ENCODE measurements around the gene WWC2. TPM values are rescaled to one million over a fixed set of nuclear protein-coding genes. Genes with fewer than 3 reads are reported as not detected.

WWC2 gene
- total RNA-seq, 1 experiment from 2014 or later, result 42.5 TPM

DNA sequence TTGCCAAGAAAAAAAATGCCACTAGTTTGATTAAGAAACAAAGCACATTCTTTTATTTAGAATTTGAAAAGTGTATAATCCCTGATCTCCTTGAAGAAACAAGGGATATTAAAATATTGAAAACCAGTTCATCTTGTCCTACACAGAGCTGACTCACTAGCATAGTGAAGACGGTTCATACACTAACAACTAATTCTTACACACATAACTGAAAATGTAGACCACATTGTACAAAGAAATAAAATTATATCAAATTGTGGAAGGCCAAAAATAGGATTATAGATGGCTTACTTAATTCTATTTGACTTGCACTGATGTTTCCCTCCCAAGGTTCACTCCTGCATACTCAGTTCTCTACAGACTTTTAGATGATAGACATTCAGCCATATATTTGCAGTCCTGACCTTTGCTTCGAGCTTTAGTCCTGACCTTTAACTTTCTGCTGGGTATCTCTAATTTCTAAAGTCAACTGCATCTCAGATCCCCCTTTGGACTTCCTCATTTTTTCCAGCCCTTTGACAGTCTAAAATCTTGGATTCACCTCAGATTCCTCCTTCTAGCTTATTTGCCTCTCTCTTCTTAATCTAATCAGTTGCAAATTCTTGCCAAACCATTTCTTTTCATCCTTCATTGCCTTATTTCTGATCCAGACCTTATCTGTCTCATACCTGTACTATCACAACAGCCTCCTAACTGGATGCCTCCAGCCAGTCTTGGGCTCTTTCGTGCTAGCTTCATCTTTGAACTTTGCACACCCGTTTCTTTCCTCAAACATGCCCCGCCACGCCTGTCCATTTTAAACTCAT lies 4.5 kb upstream of the WWC2 start:
- 0 out of 2 replicates have a peak, but pooled peaks cover 5% of the 10 kb centered on the region for H3K9me3 ChIP-seq (replicated peaks)
- H3K27ac ChIP-seq, result no peak overlapping the region
- no peak for DNase-seq (ENCODE audit: low read depth in 1 of 2, low spot score in 2 of 2)
- H3K27me3 ChIP-seq (replicated peaks), result no peaks in the 10 kb centered on the region
- H3K36me3 ChIP-seq, result peaks cover 9% of the 10 kb centered on the region
- no peak overlapping the region for H3K4me3 ChIP-seq
- H3K4me1 ChIP-seq (replicated peaks), result peaks cover 16% of the 10 kb centered on the region

DNA sequence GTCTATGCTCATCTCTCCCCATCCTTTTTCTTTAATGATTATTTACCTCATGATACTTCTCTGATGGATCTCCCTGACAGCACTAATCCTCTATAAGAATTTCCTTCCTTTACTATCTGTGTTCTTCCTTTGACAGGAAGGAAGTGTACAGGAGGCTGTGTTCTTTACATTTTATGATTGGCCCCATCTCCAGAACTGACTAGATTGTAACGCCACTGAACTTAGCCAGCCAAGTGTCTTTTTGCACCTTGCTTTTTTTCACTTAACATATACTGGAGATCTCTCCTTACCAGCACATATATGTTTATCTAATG lies 3.9 kb upstream of the WWC2 start:
- Histone ChIP-seq H3K4me3 (no peak overlapping the region), H3K9me3 (replicated peaks) (0 out of 2 replicates have a peak, but pooled peaks cover 5% of the 10 kb centered on the region)

DNA sequence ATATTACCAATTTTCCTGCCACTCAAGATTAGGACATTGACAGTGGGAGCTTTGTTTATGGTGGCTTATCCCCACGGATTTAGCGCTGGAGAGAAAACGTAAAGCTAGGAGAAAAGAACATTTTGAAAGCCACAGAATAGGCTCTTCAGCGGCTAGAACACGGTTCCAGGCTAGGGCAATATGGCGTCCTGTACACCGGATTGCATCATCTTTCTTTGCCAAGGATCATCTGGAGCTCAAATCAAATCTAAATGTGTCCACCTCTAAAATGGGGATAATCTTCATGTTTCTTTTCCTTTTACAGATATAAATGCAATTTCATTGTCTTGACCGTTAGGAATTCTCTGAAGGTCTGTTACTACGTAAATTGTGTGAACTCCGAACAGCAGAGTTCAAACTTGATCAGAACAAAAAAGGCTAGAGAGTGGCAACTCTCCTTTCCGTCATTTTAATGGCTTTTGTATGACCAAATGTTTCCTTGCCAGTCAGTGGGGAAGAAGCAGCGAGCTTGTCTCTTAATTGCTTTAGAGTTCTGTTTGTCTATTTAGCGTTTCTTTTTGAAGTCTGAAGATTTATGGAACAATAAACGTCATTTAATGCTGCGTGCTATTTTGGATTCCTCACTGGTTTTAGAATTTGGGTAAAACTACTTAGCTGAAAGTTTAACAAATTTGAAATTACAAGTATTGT lies 2.6 kb upstream of the WWC2 start:
- Histone ChIP-seq H3K9me3 (replicated peaks) (0 out of 2 replicates have a peak, but pooled peaks cover 5% of the 10 kb centered on the region), H3K36me3 (peaks cover 13% of the 10 kb centered on the region), H3K4me3 (no peak overlapping the region), H3K27ac (no peak overlapping the region), H3K4me1 (replicated peaks) (peaks cover 19% of the 10 kb centered on the region), H3K27me3 (replicated peaks) (no peaks in the 10 kb centered on the region)
- DNase-seq (ENCODE audit: low read depth in 1 of 2, low spot score in 2 of 2), result no peak

More for the DNA sequence above, 3.9 kb upstream of the WWC2 start:
- DNase-seq (ENCODE audit: low read depth in 1 of 2, low spot score in 2 of 2), result no peak
- peaks cover 16% of the 10 kb centered on the region for H3K4me1 ChIP-seq (replicated peaks)
- H3K27me3 ChIP-seq (replicated peaks), result no peaks in the 10 kb centered on the region
- H3K27ac ChIP-seq, result no peak overlapping the region
- peaks cover 13% of the 10 kb centered on the region for H3K36me3 ChIP-seq

DNA sequence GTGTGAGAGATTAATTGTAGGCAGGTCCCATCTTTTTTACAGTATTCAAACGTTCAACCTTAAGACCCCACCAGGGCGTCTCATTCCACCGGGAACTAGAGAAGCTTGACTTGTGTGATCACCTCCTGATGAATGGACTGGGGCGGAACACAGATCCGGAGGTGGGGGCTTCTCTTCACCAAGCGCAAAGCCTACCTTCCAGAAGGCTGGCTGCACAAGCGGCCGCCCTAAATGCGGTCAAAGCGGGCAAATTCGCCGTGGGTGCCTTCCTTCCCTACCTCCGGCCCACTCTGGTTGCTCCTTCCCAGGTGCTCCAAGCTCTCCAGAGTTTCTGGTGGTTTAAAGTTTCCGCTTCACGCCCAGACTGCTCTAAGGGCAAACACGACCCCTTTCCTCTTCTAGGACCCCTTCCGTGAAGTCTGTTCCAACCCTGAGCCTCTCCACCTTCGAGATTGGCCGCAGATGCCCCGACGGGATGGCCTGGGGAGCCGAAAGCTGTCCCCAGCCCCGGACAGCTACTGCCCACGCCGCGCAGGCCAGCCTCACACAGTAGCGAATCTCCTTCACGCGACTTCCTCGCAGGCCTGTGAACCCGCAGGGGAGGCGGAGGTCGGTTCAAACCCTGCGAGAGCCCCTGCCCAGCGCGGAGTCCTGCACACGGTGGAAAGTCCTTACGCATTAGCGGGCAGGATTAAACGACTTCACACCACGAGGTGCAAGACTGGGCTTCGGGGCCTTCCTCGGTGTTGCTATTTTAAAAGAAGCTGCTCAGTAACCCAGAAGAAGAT lies 1.6 kb upstream of the WWC2 start:
- Histone ChIP-seq H3K36me3 (peaks cover 13% of the 10 kb centered on the region), H3K27ac (peak overlapping the region; percentile 99)

DNA sequence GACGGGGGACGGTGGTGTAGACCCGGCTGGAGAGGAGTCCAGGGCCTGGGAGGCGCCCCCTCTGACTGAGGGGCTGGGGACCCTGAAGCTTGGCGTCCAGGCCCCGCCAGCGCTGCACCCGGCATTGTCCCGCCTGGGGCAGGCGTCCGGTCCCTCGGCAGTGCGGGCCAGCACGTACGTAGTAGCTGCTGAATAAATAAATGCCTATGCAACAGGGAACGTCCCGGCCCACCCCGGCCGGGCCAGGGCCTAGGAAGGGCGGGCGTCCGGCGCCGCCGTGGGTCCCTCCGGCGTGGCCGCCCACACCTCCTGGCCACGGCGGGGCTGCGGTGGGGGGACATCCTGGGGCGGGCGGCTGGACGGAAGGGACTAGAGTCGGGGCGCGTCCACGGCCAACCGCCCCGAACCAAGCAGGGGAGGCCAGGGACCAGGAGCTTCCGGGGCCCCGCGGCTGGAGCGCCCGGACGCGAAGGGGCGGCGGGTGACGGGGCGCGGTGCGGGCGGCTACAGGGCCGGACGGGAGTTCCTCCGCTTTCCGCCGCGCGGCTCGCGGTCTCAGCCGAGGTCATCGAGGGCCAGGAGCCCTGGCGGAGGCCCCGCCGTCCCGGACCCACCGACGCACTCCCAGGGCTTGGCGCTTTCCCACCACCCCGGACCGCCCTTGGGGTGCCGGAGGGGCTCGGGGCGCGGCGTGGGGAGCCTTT lies 886 bp upstream of the WWC2 start:
- H3K27ac ChIP-seq, result peak overlapping the region; percentile 99
- 0 out of 2 replicates have a peak, but pooled peaks cover 3% of the 10 kb centered on the region for H3K9me3 ChIP-seq (replicated peaks)
- peaks cover 13% of the 10 kb centered on the region for H3K36me3 ChIP-seq
- peaks cover 29% of the 10 kb centered on the region for H3K4me1 ChIP-seq (replicated peaks)
- peak in 1 of 2 experiments; percentile 68 for DNase-seq (ENCODE audit: low read depth in 1 of 2, low spot score in 2 of 2)
- peak overlapping the region; percentile 99 for H3K4me3 ChIP-seq
- no peaks in the 10 kb centered on the region for H3K27me3 ChIP-seq (replicated peaks)

More for the DNA sequence above, 1.6 kb upstream of the WWC2 start:
- H3K4me3 ChIP-seq, result peak overlapping the region; percentile 99
- no peaks in the 10 kb centered on the region for H3K27me3 ChIP-seq (replicated peaks)
- DNase-seq (ENCODE audit: low read depth in 1 of 2, low spot score in 2 of 2), result no peak
- H3K9me3 ChIP-seq (replicated peaks), result 0 out of 2 replicates have a peak, but pooled peaks cover 3% of the 10 kb centered on the region
- H3K4me1 ChIP-seq (replicated peaks), result peaks cover 29% of the 10 kb centered on the region

DNA sequence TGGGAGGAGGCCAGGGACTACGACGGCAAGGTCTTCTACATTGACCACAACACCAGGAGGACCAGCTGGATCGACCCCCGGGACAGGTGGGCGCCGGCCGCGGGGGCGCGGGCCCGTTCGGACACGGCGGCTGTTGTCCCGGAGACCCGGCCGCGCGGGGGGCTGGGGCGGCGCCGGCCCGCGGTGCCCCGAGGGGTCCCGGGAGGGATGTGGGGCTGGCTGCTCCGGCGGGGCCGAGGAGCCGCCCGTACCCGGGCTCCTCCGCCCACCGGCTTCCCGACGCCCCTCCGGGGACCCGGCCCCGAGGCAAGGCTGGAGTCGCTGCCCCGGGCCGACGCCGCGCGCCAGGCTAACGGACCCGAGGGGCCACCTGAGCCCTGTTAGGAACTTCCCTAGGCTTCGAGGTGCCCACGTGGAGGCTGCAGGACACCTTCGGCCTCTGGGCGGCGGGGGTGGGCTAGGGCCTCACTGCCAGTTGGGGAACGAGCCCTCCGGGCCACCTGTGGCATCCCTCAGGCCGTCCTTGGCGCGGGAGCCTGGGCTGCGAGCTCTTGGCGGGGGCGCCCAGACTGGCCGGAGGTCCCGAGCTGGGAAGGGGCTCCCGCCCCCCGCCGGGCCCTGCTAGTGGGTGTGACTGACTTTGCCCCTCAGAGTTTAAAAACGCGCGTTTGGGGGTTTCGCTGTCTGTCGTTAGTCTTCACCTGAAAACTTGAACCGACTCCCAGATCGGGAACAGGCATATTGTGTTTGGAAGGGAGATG lies 660 bp downstream of the WWC2 start:
- DNase-seq (ENCODE audit: low read depth in 1 of 2, low spot score in 2 of 2), result peak; percentile 55 to 60
- Histone ChIP-seq H3K27me3 (replicated peaks) (no peaks in the 10 kb centered on the region), H3K36me3 (peaks cover 13% of the 10 kb centered on the region), H3K4me3 (peak overlapping the region; percentile 99), H3K27ac (peak overlapping the region; percentile 99), H3K4me1 (replicated peaks) (peaks cover 29% of the 10 kb centered on the region), H3K9me3 (replicated peaks) (0 out of 2 replicates have a peak, but pooled peaks cover 3% of the 10 kb centered on the region)

DNA sequence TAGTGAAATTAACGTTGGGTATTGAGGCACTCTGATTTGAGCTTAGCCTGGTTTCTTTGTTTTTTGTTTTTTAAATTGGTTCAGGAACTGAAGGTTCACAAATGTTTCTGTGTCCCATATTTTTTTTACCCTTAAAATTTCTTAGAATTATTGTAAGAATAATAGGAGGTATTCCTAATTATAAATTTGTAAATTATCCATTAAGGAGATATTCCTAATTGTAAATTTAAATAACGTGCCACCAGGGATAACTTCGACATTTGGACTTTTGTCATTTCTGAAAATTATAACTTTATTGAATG lies 1.2 kb downstream of the WWC2 start:
- Histone ChIP-seq H3K4me1 (replicated peaks) (peaks cover 29% of the 10 kb centered on the region), H3K27me3 (replicated peaks) (no peaks in the 10 kb centered on the region), H3K36me3 (peaks cover 13% of the 10 kb centered on the region), H3K4me3 (peak overlapping the region; percentile 99), H3K9me3 (replicated peaks) (0 out of 2 replicates have a peak, but pooled peaks cover 3% of the 10 kb centered on the region), H3K27ac (peak overlapping the region; percentile 99; the same call in 1 of the 2 replicates)
- DNase-seq (ENCODE audit: low read depth in 1 of 2, low spot score in 2 of 2), result no peak

DNA sequence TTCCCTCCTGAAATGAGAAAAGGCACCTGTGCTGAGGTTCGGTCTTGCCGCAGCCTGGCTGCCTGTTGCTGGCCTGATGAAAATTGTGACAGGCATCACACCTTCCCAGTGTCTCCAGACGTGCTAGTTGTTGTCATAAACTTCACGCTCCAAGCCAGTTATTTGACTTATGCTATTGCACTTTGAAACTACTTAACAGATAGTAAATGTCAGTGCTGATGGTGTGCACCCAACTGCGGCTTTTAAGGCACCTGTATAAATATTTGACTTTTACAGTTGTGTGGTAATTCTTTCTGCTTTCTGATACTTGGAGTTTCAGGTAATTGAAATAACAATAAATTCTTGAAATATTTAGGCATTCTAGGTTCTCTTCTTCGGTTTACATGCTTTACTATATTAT lies 1.8 kb downstream of the WWC2 start:
- peak overlapping the region; percentile 99 for H3K4me3 ChIP-seq
- peaks cover 29% of the 10 kb centered on the region for H3K4me1 ChIP-seq (replicated peaks)
- no peaks in the 10 kb centered on the region for H3K27me3 ChIP-seq (replicated peaks)
- peak in 1 of 2 experiments; percentile 31 for DNase-seq (ENCODE audit: low read depth in 1 of 2, low spot score in 2 of 2)
- H3K9me3 ChIP-seq (replicated peaks), result 0 out of 2 replicates have a peak, but pooled peaks cover 3% of the 10 kb centered on the region
- H3K27ac ChIP-seq, result no peak overlapping the region
- peaks cover 13% of the 10 kb centered on the region for H3K36me3 ChIP-seq

DNA sequence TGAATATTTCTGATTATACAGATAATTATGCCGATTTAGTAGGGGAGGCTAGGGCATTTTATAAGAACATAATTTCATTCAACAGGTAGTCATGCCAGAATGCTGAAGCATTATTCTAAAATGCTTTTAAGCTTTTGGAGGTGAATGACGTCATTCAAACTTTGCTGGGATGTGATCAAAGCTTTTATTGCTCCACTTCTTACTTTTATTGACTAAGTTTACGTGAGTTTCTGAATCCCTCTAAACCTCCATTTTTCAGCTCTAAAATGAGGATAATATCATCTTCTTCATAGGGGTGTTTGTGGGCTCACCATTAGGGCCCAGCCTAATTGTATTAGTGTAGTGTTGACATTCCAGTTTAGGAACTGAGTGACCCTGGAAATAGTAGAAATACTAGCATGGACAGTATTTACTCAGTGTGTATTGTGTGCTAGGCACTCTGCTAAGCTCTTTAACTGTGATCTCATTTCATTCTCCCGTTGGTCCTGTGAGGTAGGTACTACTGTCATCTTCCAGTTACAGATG lies 3.0 kb downstream of the WWC2 start:
- H3K36me3 ChIP-seq, result peaks cover 16% of the 10 kb centered on the region
- H3K4me3 ChIP-seq, result no peak overlapping the region
- no peak for DNase-seq (ENCODE audit: low read depth in 1 of 2, low spot score in 2 of 2)
- peaks cover 34% of the 10 kb centered on the region for H3K4me1 ChIP-seq (replicated peaks)
- 0 out of 2 replicates have a peak, but pooled peaks cover 3% of the 10 kb centered on the region for H3K9me3 ChIP-seq (replicated peaks)
- H3K27ac ChIP-seq, result no peak overlapping the region
- no peaks in the 10 kb centered on the region for H3K27me3 ChIP-seq (replicated peaks)

DNA sequence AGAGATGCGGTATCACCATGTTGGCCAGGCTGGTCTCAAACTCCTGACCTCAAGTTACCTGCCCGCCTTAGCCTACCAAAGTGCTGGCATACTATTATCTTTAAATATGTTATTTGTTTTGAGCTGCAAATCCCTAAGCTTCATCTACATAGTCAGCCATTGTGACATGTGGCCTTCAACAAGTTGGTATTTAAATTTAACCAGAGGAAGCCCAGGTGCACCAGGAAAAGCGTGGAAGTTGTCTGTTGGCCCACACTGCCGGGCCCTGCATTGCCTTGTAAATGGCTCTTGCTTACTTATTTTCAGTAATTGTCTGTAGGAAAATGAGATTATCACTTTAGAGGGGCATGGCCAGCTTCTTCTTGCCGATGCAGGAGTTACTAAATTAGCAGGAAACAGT lies 6.0 kb downstream of the WWC2 start:
- no peak overlapping the region for H3K4me3 ChIP-seq
- H3K36me3 ChIP-seq, result peaks cover 9% of the 10 kb centered on the region; the same call in 1 of the 2 replicates
- H3K4me1 ChIP-seq (replicated peaks), result peaks cover 49% of the 10 kb centered on the region
- no peak for DNase-seq (ENCODE audit: low read depth in 1 of 2, low spot score in 2 of 2)
- H3K27me3 ChIP-seq (replicated peaks), result no peaks in the 10 kb centered on the region
- no peaks in the 10 kb centered on the region for H3K9me3 ChIP-seq (replicated peaks)
- no peak overlapping the region for H3K27ac ChIP-seq

DNA sequence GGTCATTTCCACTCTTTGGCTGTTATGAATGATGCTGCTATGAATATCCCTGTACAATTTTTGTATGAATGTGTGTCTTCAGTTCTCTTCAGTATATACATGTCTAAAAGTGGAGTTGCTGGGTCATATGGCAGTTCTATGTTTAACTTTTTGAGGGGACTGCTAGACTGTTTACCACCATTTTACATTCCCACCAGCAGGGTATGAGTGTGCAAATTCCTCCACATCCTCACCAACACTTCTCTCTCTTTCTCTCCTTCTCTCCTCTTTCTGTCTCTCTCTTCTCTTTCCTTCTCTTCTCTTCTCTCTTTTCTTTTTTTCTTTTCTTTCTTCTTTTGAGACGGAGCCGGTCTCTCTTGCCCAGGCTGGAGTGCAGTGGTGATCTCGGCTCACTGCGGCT lies 7.8 kb downstream of the WWC2 start:
- no peak for DNase-seq (ENCODE audit: low read depth in 1 of 2, low spot score in 2 of 2)

DNA sequence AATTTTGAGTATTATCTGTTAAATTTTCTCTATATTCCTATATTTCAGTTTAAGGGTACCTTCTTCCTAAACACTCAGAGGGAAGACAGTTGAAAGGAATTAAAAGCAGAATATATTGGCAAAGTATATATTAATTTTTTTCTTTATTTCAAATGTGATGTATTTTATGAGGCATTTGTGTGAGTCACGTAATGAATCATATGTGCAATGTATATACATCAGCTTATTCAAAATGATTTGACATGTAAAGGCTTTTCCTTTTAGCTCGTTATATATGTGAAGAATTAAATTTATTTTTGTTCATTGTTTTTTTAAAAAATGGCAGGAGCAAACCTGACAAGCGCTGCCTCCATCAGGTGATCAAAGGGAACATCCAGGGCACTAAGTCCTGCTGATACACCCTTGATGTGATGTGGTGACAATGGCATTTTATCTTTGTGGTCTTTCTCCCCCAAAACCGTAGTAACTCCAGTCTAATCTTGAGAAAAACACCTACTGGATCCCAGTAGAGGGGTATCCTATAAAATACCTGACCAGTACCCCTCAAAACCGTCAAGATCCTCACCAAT lies 8.9 kb downstream of the WWC2 start:
- no peaks in the 10 kb centered on the region for H3K9me3 ChIP-seq (replicated peaks)
- peaks cover 39% of the 10 kb centered on the region for H3K4me1 ChIP-seq (replicated peaks)
- no peak for DNase-seq (ENCODE audit: low read depth in 1 of 2, low spot score in 2 of 2)
- no peak overlapping the region for H3K4me3 ChIP-seq
- no peak overlapping the region for H3K27ac ChIP-seq
- no peaks in the 10 kb centered on the region for H3K27me3 ChIP-seq (replicated peaks)
- H3K36me3 ChIP-seq, result 0 out of 2 replicates have a peak, but pooled peaks cover 9% of the 10 kb centered on the region

More for the DNA sequence above, 7.8 kb downstream of the WWC2 start:
- Histone ChIP-seq H3K36me3 (peaks cover 9% of the 10 kb centered on the region; the same call in 1 of the 2 replicates), H3K4me3 (no peak overlapping the region), H3K4me1 (replicated peaks) (peaks cover 45% of the 10 kb centered on the region), H3K9me3 (replicated peaks) (no peaks in the 10 kb centered on the region), H3K27me3 (replicated peaks) (no peaks in the 10 kb centered on the region), H3K27ac (no peak overlapping the region)
